Esophagus (tissue), 2 donors: Measurements from ENCODE around the gene EVA1C. TPM values are rescaled to one million over a fixed set of nuclear protein-coding genes. Genes with fewer than 3 reads are reported as not detected.
"Not testable (repeated sequence)": the region's sequence is repeated elsewhere in the genome, so short reads cannot be mapped to it uniquely, and the experiment has no call there.

Experiments used
- H3K27ac ChIP-seq, 2 donors: one replicate each; pipeline ENCODE4 v1.5.1; 2013; ENCODE audit warnings: low read depth in 2 of 2, mild to moderate bottlenecking in 2 of 2, inconsistent platforms in 1 of 2, low read length in 1 of 2, moderate library complexity in 1 of 2
- H3K27me3 ChIP-seq, 2 donors: one replicate each; pipeline ENCODE4 v1.6.1; 2013; ENCODE audit warnings: low read length in 2 of 2, control low read depth in 1 of 2, mild to moderate bottlenecking in 1 of 2; ENCODE audit not compliant: insufficient read depth in 2 of 2, control insufficient read depth in 1 of 2
- H3K36me3 ChIP-seq, 2 donors: one replicate each; pipeline ENCODE4 v1.6.1; 2013; ENCODE audit warnings: low read length in 1 of 2; ENCODE audit not compliant: control insufficient read depth in 2 of 2, insufficient read depth in 2 of 2
- H3K4me1 ChIP-seq, 2 donors: one replicate each; pipeline ENCODE4 v1.6.1; 2013; ENCODE audit warnings: low read length in 1 of 2; ENCODE audit not compliant: control insufficient read depth in 2 of 2, insufficient read depth in 2 of 2
- H3K4me3 ChIP-seq, 2 donors: one replicate each; pipeline ENCODE4 v1.5.1; 2013; ENCODE audit warnings: low read length in 2 of 2, mild to moderate bottlenecking in 2 of 2, low read depth in 1 of 2, moderate library complexity in 1 of 2
- H3K9me3 ChIP-seq, 2 donors: one replicate each; pipeline ENCODE4 v1.6.1; 2013; ENCODE audit warnings: mild to moderate bottlenecking in 2 of 2, low read depth in 1 of 2, low read length in 1 of 2, moderate library complexity in 1 of 2; ENCODE audit not compliant: control insufficient read depth in 2 of 2, insufficient read depth in 1 of 2
- WGBS, 2 donors: extraction: QIAGEN DNeasy Blood & Tissue Kit; methylation state at CpG; one replicate each; pipeline ENCODE4 v1.1.7; 2013; 5-methylcytosine and 5-hydroxymethylcytosine counted together
- polyA plus RNA-seq, 2 donors: library from polyadenylated mRNA; stranded (reverse); fragments of 200-250 nt; gene quantifications; one replicate each; pipeline ENCODE4 v1.2.3, GENCODE V29; 2013
- donor health status: healthy with polysubstance abuse.
- donor health status: Bipolar disorder and iron deficiency.

EVA1C gene
- polyA plus RNA-seq, 2 donors: 18.3 to 21.1 TPM

GRCh38 chr21:32560896-32561295, 148.4 kb downstream of the EVA1C start:
- Histone ChIP-seq H3K27me3 (no peaks in the 10 kb centered on the region), H3K4me3 (no peak overlapping the region), H3K36me3 (no peaks in the 10 kb centered on the region), H3K27ac (no peak overlapping the region), H3K9me3 (no peaks in the 10 kb centered on the region), H3K4me1 (no peaks in the 10 kb centered on the region)
- 96 to 97% methylated on average over 3 of the region's 3 CpGs for WGBS, 2 donors

DNA sequence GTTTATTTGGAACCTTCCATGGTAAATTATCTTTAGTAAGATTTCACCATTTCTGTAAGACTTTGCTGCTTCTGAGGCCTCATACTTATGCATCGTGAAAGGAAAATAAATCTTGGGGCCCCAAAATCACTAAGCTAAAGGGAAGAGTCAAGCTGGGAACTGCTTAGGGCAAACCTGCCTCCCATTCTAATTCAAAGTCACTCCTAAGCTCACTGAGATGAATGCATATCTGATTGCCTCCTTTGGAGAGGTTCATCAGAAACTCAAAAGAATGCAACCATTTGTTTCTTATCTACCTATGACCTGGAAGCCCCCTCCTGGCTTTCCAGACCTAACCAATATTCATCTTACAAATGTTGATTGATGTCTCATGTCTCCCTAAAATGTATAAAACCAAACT, 149.0 kb downstream of the EVA1C start:
- WGBS, 2 donors: 87 to 89% methylated on average over 1 of the region's 1 CpG

DNA sequence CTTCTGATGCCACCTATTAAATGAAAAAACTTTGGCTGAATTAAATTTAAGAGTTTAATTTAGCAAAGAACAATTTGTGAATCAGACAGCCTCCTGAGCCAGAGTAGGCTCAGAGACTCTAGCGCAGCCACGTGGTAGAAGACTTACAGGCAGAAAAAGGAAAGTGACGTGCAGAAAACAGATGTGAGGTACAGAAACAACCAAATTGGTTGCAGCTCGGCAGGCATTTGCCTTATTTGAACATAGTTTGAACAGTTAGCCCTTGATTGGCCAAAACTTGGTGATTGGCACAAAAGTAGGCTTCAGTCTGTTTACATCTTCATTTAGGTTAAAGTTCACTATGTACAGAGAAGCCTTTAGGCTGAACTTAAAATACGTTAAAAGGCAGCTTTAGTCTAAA, 149.9 kb downstream of the EVA1C start:
- 59 to 62% methylated on average over 5 of the region's 5 CpGs for WGBS, 2 donors
- Histone ChIP-seq H3K9me3 (no peaks in the 10 kb centered on the region), H3K36me3 (no peaks in the 10 kb centered on the region), H3K4me1 (no peaks in the 10 kb centered on the region), H3K4me3 (no peak overlapping the region), H3K27me3 (no peaks in the 10 kb centered on the region), H3K27ac (no peak overlapping the region)

More for the DNA sequence above, 149.0 kb downstream of the EVA1C start:
- not testable (repeated sequence) for H3K9me3 ChIP-seq, H3K4me3 ChIP-seq, H3K36me3 ChIP-seq, H3K27ac ChIP-seq, H3K4me1 ChIP-seq, H3K27me3 ChIP-seq

GRCh38 chr21:32562915-32563314, 150.4 kb downstream of the EVA1C start:
- H3K9me3 ChIP-seq: no peaks in the 10 kb centered on the region
- WGBS, 2 donors: 90 to 91% methylated on average over 2 of the region's 2 CpGs
- no peaks in the 10 kb centered on the region for H3K36me3 ChIP-seq
- no peak overlapping the region for H3K27ac ChIP-seq
- no peaks in the 10 kb centered on the region for H3K4me1 ChIP-seq
- H3K27me3 ChIP-seq: no peaks in the 10 kb centered on the region
- no peak overlapping the region for H3K4me3 ChIP-seq

Other genes with a start within 250 kb of the EVA1C start
- gene MIS18A, start 133.7 kb upstream of the EVA1C start, polyA plus RNA-seq: 1 to 10 TPM; 8.4 to 9.1 TPM
- gene MRAP, start 113.9 kb upstream of the EVA1C start, polyA plus RNA-seq: under 1 TPM in 1 of 2 donors, not detected in 1; 0.16 TPM
- 1 to 10 TPM; 4.6 to 5.5 TPM for gene URB1, start 19.7 kb upstream of the EVA1C start, polyA plus RNA-seq
- gene TCP10L, start 172.8 kb downstream of the EVA1C start, polyA plus RNA-seq: under 1 TPM; 0.15 to 0.67 TPM
- 10 to 100 TPM; 36.1 to 47.3 TPM for gene CFAP298, start 199.7 kb downstream of the EVA1C start, polyA plus RNA-seq